HuH-7.5 (cell line): Measurements from ENCODE around the gene WDFY3.

Source experiments
- DNase-seq: peaks from one replicate; pipeline ENCODE4 v3.0.0; 2011; ENCODE audit warnings: low spot score

Gene WDFY3

DNA sequence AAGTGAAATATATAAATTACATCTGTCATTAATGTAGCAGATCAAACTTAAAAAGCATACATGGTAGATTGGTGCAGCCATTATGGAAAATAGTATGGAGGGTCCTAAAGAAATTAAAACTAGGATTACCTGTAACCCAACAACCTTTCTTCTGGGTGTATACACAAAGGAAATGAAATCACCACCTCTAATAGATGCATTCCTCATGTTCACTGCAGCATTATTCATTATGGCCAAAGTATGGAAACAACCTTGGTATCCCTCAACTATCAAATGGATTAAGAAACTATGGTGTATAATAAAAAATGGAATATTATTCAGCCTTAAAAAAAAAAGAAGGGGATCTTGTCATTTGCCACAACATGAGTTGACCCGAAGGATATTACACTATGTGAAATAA is 13.7 kb downstream of the WDFY3 start:
- DNase-seq = no peak

DNA sequence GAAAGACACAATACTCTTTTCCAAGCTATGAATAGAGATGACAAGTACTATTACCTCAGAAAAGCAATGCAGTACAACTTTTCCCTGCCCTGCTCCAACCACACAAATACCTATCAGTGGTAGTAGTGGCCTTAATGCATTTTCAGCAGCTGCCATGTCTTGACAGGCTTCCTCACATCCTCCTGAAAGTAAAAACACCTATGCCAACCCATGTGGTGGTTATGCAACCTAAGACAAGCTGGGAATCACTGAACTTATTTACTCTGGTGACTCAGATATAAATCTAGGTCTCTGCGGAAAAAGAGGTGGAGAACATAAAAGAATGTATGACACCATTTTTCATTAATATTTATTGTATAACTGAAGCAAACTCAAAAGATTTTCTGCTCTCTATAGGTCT is 14.5 kb downstream of the WDFY3 start:
- no peak for DNase-seq

DNA sequence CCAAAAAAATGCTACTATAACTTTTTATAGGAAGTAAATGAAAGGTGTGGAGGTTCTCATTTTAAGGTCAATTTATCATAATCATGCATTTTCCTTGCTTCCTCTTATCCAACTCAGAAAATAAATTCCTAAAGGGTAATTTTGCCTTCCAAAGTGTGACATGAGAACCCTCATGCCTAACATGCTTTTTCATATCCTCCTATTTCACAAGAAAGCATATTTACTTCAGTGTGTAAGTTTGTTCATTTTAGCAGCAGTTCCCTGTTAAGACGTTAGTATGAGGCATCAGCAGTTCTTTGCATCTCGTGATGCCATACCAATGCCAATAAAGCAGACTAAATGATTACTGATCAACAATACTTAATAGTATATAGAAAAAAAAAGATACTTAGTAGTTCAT is 18.4 kb downstream of the WDFY3 start:
- DNase-seq = no peak

DNA sequence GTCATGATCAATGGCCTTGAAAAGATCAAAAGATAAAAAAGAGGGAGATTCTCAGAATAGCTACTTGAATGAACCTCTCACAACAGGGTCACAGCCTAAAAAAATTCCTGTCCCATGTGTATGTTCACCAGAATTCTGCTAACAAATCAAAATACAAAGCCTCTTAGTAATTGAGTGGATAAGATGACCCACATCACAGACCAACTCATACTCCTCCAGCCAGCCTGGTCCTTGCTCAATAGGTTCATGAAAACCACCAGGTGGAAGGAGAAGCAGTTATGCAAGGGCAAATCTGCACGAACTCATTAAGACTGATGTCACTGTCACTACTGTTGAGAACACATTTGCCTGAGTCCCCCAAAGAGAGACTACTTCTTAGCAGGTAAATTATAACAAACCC is 21.5 kb downstream of the WDFY3 start:
- no peak for DNase-seq

DNA sequence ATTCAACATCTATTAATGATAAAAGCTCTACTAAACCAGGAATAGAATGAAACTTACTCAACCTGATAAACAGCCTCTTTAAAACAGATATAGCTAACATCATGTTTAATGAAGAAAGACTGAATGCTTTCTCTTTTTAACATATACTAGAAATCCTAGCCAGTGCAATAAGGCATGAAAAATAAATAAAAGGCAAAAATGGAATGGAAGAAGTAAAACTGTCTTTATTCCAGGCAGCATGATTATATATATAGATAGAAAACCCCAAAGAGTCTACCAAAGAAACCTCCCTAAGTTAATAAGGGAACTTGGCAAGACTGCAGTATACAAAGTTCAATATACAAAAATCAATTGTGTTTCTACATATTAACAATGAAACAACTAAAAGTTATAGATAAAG is 25.5 kb downstream of the WDFY3 start:
- no peak for DNase-seq

DNA sequence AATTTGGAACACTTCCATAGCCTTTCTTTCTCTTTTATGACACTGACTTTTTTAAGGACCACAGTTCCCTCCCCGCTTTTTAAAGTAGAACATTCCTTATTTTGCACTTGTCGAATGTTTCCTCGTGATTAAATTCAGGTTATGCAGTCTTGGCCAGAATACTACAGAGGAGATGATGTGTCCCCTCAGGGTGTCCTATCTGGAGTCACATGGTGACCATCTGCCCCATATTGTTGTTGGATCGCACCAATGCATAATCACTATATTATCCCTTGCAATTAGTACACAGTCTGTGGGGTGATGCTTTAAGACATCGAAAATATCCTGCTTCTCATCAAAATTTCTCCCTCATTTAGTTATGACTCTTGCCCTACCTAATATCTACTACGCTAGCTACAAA is 27.4 kb downstream of the WDFY3 start:
- DNase-seq = no peak

DNA sequence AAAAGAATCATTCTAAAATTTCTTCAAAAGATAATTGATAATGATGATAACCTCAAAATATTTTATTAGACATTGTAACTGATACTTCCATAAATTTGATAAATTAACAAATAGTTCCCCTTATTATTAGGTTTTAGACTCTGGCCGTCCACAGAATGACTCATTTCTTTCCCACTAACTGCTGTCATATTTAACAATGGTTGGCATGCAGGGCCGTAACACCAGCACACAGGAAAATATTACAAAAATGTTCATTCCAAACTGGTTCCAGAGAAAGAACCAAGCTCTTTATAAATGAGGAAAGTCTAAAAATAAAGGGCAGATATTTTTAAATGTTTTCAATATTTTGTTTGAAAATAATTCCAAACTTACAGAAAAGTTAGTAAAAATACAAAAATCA is 28.2 kb downstream of the WDFY3 start:
- no peak for DNase-seq

DNA sequence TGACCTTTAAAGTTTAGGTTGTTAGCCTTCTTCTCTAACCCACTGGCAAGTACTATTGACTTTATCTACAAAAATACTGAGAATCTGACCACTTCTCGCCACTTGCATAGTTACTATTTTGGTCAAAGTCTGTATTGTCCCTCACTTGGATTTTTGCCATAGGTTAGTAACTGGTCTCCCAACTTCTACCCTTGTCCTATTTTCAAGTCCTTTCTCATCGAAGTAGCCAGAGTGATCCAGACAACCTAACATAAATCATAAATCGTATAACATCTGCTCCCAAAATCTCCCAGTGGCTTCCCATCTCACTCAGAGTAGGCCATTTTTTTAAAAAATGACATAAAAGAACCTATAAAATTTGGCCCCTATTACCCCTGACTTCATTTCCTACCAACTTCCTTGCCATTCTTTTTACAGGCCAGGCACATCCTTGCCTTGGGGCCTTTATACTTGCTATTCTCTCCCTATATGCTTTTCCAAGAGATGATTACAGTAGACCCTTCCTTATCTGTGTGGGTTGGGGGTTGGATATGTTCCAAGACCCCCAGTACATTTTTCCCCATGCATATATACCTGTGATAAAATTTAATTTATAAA is 29.0 kb downstream of the WDFY3 start:
- no peak for DNase-seq

DNA sequence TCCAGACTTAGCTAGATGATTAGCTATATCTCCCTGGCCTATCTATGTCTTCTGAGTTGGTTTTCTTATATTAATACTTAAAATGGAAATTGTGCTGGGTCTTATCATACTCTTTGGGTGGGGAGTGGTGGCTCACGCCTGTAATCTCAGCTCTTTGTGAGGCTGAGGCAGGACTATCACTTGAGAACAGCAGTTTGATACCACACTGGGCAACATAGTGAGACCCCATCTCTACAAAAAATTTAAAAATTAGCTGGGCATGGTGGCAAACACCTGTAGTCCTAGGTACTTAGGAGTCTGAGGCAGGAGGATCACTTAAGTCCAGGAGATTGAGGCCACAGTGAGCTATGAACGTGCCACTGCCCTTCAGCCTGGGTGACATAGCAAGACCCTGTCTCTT is 30.4 kb downstream of the WDFY3 start:
- no peak for DNase-seq

DNA sequence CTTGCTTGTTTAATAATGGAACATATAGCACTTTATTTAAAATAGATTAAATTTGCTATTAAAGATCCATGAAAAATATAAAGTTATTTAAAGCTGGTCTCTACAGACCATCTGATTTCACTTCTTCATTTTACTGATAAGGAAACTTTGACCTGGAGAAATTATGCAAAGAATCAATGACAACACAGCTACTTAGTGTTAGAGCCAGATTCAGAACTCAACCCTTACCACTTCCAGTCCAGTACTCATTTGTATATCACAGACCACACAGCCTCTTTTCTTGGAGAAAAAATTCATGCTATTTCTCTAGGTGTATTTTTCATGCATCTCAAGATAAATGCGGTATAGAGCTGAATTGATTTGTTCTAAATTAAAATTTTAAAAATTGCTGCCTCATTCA is 34.0 kb downstream of the WDFY3 start:
- DNase-seq = no peak

DNA sequence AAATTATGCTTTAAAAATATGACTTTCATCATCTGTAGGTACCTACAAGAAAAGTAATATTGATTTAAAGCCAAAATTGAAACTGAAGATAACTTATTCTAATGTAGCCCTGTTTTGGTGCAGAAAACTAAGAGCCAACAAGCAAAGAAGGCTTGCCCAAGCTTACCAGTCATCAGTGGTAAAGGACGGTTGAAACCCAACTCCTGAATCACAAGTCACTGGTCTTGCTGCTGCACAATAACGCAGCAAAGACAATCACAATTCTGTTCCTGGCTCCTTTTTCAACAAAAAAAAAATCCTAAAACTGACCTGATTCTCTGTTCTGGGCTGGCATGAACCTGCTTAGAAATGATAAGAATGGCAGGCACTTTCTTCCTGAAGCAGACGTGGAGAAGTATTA is 34.5 kb downstream of the WDFY3 start:
- no peak for DNase-seq

DNA sequence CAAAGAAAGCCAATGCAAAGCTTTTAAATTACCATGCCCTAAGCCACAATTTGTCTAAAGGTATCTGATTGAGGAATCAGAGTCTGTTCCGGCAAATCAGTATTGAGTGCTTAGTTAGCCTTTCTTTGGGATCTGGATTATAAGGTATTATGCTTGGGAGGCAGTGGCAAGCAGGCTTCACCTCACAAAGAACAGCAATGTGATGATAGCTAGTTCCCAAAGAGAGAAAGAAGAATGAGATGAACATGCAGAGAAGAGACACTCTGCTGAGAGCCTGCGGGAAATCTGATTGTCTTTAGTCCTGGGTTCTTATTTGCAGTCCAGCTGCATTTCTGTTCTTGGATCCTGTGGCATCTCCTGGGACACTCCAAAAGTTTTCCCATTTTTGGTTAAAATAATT is 35.2 kb downstream of the WDFY3 start:
- DNase-seq = no peak

DNA sequence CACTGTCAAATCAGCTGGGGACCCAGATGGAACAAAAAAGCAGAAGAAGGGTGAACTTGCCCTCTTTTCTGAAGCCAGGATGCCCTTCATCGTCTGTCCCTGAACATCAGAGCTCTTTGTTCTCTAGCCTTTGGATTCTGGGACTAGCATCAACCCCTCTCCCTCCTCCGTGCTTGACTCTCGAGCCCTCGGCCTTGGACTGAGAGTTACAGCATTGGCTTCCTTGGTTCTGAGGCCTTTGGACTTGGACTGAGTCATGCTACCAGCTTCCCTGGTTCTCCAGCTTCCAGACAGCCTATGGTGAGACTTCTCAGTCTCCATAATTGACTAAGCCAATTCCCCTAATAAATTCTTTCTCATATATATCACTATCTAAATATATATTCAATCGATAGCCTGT is 38.4 kb downstream of the WDFY3 start:
- DNase-seq = no peak

DNA sequence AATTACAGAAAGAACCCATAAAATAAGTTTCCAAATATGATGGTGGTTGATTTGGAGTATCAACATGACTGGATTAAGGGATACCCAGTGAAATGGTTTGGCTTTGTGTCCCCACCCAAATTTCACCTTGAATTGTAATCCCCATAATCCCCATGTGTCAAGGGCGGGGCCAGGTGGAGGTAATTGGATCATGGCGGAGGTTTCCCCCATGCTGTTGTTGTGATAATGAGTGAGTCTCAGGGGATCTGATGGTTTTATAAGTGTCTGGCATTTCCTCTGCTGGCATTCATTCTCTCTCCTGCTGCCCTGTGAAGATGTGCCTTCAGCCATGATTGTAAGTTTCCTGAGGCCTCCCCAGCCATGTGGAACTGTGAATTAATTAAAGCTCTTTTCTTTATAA is 39.1 kb downstream of the WDFY3 start:
- DNase-seq = no peak

DNA sequence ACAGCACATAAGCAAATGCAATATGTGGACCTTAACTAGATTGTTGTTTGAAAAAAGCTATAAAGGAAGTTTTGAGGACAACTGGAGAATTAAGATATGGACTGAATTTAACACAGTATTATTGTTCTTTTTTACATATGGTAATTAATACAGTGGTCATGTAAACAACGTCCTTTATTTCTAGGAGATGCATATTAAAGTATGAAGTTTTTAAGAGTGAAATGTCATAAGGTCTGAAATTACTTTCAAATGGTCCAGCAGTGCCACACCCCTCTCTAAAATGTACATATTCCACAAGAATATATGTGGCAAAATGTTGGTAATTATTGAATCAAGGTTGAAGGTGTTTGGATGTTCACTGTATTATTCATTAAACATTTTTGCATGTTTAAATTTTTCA is 40.9 kb downstream of the WDFY3 start:
- DNase-seq = no peak

DNA sequence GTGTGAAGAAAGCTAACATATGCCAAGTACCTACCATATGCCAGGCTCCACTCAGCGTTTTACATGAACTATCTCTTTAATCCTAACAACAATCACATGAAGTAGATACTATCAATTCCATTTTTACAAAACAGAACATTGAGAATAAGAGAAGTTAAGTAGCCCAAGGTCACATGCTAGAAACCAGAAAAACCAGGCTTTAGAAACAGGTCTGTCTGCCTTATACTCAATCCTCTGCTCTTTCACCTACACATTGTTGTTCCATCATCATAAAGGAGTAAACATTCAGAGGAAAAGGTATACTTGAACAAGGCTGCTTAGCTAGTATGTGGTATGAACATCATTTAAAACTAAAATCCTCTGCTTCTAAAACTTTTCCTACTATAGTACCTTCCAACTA is 42.1 kb downstream of the WDFY3 start:
- DNase-seq = no peak

DNA sequence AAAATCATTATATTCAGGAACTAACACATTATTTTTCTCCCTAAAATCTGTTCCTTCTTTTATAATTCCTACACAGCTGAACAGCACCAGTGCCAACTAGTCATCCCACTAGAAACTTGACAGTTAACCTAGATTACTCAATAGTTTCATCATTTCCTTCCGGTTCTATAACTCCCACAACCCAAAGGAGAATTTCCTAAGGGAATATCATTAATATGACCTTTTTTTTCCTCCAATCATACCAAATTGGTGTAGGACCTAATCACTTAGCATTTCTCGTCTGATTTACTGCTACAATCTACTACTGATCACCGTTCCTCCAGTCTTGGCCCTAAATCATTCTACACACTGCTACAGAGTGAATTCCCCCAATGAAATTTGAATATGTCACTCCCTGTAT is 45.9 kb downstream of the WDFY3 start:
- DNase-seq = no peak

DNA sequence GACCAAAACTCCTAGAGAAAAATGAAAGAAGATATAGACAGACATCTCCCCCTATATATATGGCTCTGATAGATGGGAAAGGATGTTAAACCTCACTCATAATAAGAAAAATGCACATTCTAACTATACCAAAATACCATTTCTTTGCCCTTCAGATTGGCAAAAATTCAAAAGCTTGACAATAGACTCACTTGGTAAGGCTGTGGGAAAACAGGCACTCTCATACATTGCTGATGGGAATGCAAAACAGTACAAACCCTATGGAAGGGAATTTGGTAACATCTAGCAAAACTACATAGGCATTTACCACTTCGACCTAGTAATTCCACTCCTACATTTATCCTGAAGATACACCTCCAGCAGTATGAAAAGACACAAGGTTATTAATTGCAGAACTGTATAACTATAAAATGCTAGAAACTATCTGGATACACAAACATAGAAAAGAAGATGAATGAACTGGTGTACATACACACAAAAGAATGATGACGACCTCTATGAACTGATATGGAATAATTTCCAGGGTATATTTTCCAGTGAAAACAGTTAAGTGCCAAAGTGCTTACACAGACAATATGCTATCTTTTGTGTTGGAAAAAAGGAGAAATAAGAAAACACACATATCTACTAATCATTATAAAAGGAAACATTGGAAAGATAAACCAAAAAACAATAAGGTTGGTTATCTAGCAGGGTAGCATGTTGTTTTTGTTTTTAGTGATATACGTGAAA is 48.5 kb downstream of the WDFY3 start:
- DNase-seq = no peak

DNA sequence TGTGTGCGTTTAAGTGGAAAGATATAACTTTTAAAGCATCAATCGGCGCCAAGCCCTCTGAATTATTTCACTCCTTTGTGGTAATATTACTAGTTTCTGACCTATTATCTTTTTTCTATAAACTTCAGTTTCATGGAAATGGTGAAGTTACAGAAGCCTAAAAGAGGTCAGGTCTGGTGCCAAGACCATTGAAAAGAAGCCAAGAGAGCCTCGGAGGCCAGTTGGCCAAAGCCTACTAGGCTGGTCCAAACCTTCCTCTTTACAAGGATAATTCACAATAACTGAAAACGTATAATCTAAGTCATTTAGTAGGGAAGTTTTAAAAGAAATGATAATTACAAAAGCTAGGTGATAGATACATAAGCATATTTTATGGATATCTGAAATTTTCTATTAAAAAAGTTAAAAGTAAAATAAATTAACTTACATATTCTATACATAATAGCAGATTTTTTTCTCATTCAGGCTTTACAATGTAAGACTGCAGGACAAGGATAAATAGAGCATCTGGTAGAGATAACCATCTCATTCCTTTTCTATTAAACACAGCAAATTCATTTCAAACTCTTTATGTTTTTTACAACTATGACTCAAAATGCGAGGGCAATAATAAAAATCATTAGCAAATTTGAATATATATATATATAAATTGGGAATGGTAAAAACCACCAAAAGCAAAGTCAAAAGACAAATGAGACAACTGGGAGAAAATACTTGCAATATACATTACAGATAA is 49.2 kb downstream of the WDFY3 start:
- DNase-seq = no peak

DNA sequence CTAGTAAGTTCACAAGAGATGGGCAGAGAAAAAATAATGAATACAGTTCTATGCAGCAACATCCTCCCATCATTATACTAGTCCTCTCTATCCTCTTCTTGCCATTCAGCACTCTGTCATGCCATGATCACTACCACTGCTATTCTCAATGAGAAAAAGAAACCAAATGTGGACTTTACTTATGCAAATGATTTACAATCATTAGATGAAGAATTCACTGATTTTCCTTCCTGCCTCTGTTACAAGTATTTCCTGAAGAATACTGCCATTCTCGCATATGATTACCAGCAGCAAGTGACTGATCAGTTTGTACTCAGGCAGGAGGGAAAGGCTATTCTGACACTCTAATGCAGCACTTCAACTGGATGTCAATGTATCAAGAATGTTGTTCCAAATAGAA is 50.3 kb downstream of the WDFY3 start:
- no peak for DNase-seq

DNA sequence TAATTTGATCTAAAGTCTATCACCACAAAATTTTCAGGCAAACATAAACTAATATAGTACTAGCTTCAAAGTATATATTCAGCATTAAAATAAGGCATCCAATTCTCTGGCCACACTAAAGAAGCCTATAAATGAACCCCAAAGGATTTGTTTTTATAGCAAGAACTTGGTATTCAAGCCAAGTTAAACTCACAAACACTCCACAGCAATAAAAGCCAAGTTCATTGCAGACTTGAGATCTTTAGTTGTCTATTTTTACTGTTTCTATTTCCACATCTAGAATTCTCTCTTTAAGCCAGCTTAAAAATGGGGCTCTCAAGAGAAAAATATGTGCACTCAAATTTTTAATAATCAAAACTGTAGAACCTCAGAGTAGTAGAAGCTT is 51.1 kb downstream of the WDFY3 start:
- DNase-seq = no peak

DNA sequence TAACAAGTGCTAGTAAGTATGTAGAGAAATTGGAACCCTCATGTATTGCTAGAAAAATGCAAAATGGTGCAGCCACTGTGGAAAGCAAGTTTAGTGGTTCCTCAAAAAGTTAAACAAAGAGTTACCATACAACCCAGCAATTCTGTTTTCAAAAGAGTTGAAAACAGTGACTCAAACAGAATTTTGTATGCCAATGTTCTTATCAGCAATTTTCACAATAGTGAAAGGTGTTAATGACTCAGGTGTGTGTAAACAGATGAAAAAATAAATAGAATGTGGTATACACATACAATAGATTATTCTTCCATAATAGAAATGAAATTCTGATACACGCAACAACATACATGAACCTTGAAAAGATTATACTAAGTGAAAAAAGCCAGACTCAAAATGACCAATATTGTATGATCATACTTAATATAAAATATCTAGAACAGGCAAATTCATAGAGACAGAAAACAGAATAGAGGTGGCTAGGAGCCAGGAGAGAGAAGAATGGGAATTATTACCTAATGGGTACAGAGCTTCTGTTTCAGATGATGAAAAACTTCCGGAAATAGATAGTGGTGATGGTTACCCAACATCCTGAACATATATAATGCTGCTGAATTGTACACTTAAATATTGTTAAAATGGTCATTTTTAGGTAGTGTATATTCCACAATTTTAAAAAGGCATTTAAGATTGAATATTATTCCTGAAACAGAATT is 51.6 kb downstream of the WDFY3 start:
- no peak for DNase-seq

DNA sequence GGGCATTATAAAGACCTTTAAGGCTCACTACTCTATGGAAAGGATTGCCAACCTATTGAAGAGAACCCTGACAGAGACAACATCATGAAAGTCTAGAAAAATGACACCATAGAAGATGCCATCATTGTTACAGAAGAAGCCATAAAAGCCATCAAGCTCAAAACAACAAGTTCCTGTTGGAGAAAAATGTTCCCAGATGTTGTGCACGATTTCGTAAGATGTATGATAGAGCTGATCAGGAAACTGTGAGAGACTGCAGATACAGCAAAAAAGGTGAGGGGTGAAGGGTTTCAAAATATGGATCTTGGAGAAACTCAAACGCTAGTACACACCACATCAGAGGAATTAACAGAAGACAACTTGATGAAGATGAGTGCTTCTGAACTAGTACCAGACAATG is 53.3 kb downstream of the WDFY3 start:
- DNase-seq = no peak
